CD4-positive, alpha-beta T cell (primary cell): ENCODE measurements around the gene CAGE1. TPM values are rescaled to one million over a fixed set of nuclear protein-coding genes. Genes with fewer than 3 reads are reported as not detected.
"Not testable (repeated sequence)": the region's sequence is repeated elsewhere in the genome, so short reads cannot be mapped to it uniquely, and the experiment has no call there.

ENCODE experiments used
- ATAC-seq: fragments of 200-7000 bp; cut with Tn5 transposase; one replicate; pipeline ENCODE4 v1.10.0; 2022; ENCODE audit warnings: mild to moderate bottlenecking; ENCODE audit not compliant: poor library complexity
- CTCF ChIA-PET: fragments of 350-600 bp; sonication (Branson Sonifier 250); formaldehyde crosslinking; loops from one replicate; lab custom pipeline; 2021; ENCODE audit warnings: antibody characterized with exemption, inconsistent platforms; lab: Charles Lee
- POLR2A ChIA-PET: fragments of 350-600 bp; sonication (Branson Sonifier 250); formaldehyde crosslinking; loops from one replicate; lab custom pipeline; 2021; ENCODE audit warnings: antibody characterized with exemption, inconsistent platforms; lab: Charles Lee
- DNase-seq, 14 experiments: peaks; one replicate each; pipeline ENCODE4 v3.0.0-alpha.2; 2013 to 2020; ENCODE audit warnings: mixed read lengths in 2 of 14
- H3K27ac ChIP-seq, 2 donors: one replicate each; pipeline versions ENCODE4 v1.5.1 to v1.7.0; 2013; ENCODE audit warnings: low read length in 2 of 2, low read depth in 1 of 2, mild to moderate bottlenecking in 1 of 2
- H3K27me3 ChIP-seq, 2 experiments: 1 replicate in 1 of 2; 2 replicates in 1 of 2; pipeline versions ENCODE4 v1.6.1 to v1.7.0; 2013; ENCODE audit warnings: low read length in 2 of 2, control low read depth in 1 of 2, mild to moderate bottlenecking in 1 of 2, moderate library complexity in 1 of 2; ENCODE audit not compliant: insufficient read depth in 2 of 2, control insufficient read depth in 1 of 2
- H3K36me3 ChIP-seq: one replicate; pipeline ENCODE4 v1.6.1; 2013; ENCODE audit warnings: low read length, control low read depth; ENCODE audit not compliant: insufficient read depth
- H3K4me1 ChIP-seq: one replicate; pipeline ENCODE4 v1.6.1; 2013; ENCODE audit warnings: low read length, control low read depth; ENCODE audit not compliant: insufficient read depth
- H3K4me3 ChIP-seq: one replicate; pipeline ENCODE4 v1.5.1; 2013; ENCODE audit warnings: mild to moderate bottlenecking, low read length, moderate library complexity
- H3K9me3 ChIP-seq, 2 experiments: 1 replicate in 1 of 2; 2 replicates in 1 of 2; pipeline versions ENCODE4 v1.6.1 to v1.7.0; 2013; ENCODE audit warnings: low read length in 2 of 2, mild to moderate bottlenecking in 2 of 2, control low read depth in 1 of 2, moderate library complexity in 1 of 2; ENCODE audit not compliant: control insufficient read depth in 1 of 2, insufficient read depth in 1 of 2
- H3K27ac Mint-ChIP-seq: one replicate; pipeline ENCODE4 v1.8.0; 2020; ENCODE audit warnings: mixed read lengths
- H3K27me3 Mint-ChIP-seq: one replicate; pipeline ENCODE4 v1.8.0; 2021; ENCODE audit warnings: mixed read lengths
- H3K36me3 Mint-ChIP-seq: one replicate; pipeline ENCODE4 v1.8.0; 2021; ENCODE audit warnings: low read depth, mixed read lengths
- H3K4me1 Mint-ChIP-seq: one replicate; pipeline ENCODE4 v1.8.0; 2021; ENCODE audit warnings: low read depth, mixed read lengths
- H3K4me3 Mint-ChIP-seq: one replicate; pipeline ENCODE4 v1.8.0; 2020; ENCODE audit warnings: mild to moderate bottlenecking, mixed read lengths
- H3K9me3 Mint-ChIP-seq: one replicate; pipeline ENCODE4 v1.8.0; 2020; ENCODE audit warnings: mixed read lengths
- intact Hi-C, 2 experiments: fragments of 100-400 bp; cut with DNase I in 1 of 2; cut with micrococcal nuclease in 1 of 2; formaldehyde crosslinking; loops; one replicate each; pipeline versions ENCODE4 v1.15.1 to v1.9.0; 2023 to 2025; cut with DNase I, micrococcal nuclease
- total RNA-seq, 174 experiments: library from RNA in 2 of 174; stranded (reverse) in 2 of 174; gene quantifications; one replicate each; pipeline ENCODE4 v1.2.3 and lab custom pipeline; 2021 to 2026
- TF ChIP-seq, protein P1 (sequence below): fragments of 200-600 bp; IDR thresholded peaks from one replicate; pipeline ENCODE4 v1.8.0; 2022; ENCODE audit warnings: antibody characterized with exemption, mild to moderate bottlenecking

Gene CAGE1
- total RNA-seq, 2 experiments from 2014 or later, result 0.38 to 0.39 TPM

DNA sequence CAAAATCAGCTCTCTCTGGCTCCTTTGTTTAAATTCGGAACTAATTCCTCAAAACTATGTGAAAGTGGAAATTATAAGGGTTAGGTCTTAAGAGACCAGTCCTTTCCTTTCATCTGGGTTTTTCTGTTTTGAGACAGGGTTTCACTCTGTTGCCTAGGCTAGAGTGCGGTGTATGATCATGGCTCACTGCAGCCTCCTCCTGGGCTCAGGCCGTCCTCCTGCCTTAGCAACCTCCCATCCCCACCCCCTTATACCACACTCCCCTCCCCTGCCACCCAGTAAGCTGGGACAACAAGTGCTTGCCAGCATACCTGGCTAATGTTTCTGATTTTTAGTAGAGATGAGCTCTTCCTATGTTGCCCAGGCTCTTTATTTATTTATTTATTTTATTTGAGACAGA, 63.8 kb downstream of the CAGE1 start:
- H3K36me3 Mint-ChIP-seq, result no peaks in the 10 kb centered on the region
- no peaks in the 10 kb centered on the region for H3K9me3 ChIP-seq
- no peaks in the 10 kb centered on the region for H3K36me3 ChIP-seq
- H3K4me1 ChIP-seq, result no peaks in the 10 kb centered on the region
- DNase-seq (no peak), ATAC-seq (no peak)
- H3K27me3 Mint-ChIP-seq, result peaks cover 28% of the 10 kb centered on the region
- H3K4me3 ChIP-seq, result no peak overlapping the region
- TF ChIP-seq, protein P1, sequence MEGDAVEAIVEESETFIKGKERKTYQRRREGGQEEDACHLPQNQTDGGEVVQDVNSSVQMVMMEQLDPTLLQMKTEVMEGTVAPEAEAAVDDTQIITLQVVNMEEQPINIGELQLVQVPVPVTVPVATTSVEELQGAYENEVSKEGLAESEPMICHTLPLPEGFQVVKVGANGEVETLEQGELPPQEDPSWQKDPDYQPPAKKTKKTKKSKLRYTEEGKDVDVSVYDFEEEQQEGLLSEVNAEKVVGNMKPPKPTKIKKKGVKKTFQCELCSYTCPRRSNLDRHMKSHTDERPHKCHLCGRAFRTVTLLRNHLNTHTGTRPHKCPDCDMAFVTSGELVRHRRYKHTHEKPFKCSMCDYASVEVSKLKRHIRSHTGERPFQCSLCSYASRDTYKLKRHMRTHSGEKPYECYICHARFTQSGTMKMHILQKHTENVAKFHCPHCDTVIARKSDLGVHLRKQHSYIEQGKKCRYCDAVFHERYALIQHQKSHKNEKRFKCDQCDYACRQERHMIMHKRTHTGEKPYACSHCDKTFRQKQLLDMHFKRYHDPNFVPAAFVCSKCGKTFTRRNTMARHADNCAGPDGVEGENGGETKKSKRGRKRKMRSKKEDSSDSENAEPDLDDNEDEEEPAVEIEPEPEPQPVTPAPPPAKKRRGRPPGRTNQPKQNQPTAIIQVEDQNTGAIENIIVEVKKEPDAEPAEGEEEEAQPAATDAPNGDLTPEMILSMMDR, result no peak
- no peak overlapping the region for H3K27ac ChIP-seq
- H3K9me3 Mint-ChIP-seq, result no peaks in the 10 kb centered on the region
- ChIA-PET POLR2A (no interaction called here), CTCF (no interaction called here)
- H3K4me3 Mint-ChIP-seq, result no peak overlapping the region
- no peaks in the 10 kb centered on the region for H3K27me3 ChIP-seq
- intact Hi-C loops, result no loop called here
- no peak overlapping the region for H3K27ac Mint-ChIP-seq
- no peaks in the 10 kb centered on the region for H3K4me1 Mint-ChIP-seq

DNA sequence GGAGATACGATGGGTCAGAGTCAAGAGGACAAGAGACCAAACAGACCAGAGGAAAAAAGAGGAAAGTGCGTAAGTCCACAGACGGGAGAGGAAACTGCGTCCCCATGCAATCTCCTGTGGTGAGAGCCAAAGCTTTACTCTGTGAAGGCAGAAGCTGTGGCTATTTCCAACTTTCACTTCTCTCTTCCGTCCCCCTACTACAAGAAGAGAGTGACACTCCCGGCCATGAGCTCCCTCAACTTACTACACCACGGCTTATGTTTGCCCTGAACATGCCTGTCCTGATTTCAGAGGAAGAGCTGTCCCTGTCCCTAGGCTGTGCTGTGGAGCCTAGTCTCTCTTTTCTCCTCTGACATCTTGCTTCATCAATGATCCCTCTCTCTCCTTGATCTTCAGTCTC, 65.0 kb downstream of the CAGE1 start:
- Mint-ChIP-seq H3K36me3 (no peaks in the 10 kb centered on the region), H3K4me3 (no peak overlapping the region), H3K9me3 (no peaks in the 10 kb centered on the region), H3K27ac (no peak overlapping the region), H3K4me1 (no peaks in the 10 kb centered on the region), H3K27me3 (peaks cover 27% of the 10 kb centered on the region)
- CTCF ChIA-PET, result no interaction called here
- intact Hi-C loops, result no loop called here
- POLR2A ChIA-PET, result interaction anchor here (1.2 kb wide), 1 partner anchor 11 kb away, joined by 4 read pairs; no protein-coding TSS in a partner anchor
- H3K27me3 ChIP-seq, result no peaks in the 10 kb centered on the region
- H3K9me3 ChIP-seq, result no peaks in the 10 kb centered on the region
- no peaks in the 10 kb centered on the region for H3K36me3 ChIP-seq
- TF ChIP-seq, protein P1, result no peak
- no peaks in the 10 kb centered on the region for H3K4me1 ChIP-seq
- ATAC-seq, result peak; percentile 34
- H3K4me3 ChIP-seq, result no peak overlapping the region
- no peak overlapping the region for H3K27ac ChIP-seq
- DNase-seq, result peak in 3 of 14 experiments; percentile 15 to 48 (median 48)

DNA sequence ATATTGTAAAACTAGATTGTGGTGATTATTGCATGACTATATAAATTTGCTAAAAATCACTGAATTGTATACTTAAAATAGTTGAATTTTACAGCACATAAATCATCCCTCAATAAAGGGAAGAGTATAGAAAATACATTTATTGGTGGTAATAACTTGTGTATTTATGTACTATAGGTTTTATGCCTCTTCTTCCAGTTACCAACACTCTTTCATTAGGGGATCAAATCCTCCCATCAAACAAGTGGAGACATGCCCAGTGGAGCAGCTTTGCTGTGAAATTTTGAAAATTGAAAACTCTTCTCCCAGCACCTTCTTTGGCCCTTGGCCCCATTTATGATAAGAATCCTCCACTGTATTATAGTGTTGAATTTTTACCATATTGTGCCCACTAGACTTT, 66.5 kb downstream of the CAGE1 start:
- Histone ChIP-seq H3K27me3 (no peaks in the 10 kb centered on the region), H3K9me3 (no peaks in the 10 kb centered on the region), H3K4me1 (no peaks in the 10 kb centered on the region), H3K27ac (no peak overlapping the region), H3K4me3 (no peak overlapping the region), H3K36me3 (no peaks in the 10 kb centered on the region)
- H3K36me3 Mint-ChIP-seq, result no peaks in the 10 kb centered on the region
- TF ChIP-seq, protein P1, result no peak
- DNase-seq (no peak), ATAC-seq (no peak)
- H3K27ac Mint-ChIP-seq, result no peak overlapping the region
- H3K9me3 Mint-ChIP-seq, result no peaks in the 10 kb centered on the region
- H3K27me3 Mint-ChIP-seq, result peaks cover 17% of the 10 kb centered on the region
- H3K4me3 Mint-ChIP-seq, result no peak overlapping the region
- no peaks in the 10 kb centered on the region for H3K4me1 Mint-ChIP-seq
- intact Hi-C loops, result no loop called here
- CTCF ChIA-PET, result no interaction called here
- POLR2A ChIA-PET, result no interaction called here

DNA sequence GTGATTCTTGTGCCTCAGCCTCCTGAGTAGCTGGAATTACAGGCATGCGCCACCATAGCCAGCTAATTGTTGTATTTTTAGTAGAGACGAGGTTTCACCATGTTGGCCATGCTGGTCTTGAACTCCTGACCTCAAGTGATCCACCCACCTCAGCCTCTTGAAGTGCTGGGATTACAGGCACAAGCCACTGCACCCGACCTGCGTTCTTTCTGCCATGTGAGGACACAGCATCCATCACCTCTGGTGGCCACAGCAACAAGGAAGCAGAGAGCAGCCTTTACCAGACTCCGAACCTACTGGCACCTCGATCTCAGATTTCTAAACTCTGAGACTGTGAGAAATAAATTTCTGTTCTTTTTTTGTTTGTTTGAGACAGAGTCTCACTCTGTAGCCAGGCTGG, 67.7 kb downstream of the CAGE1 start:
- POLR2A ChIA-PET, H3K9me3 ChIP-seq, ATAC-seq, H3K36me3 ChIP-seq, H3K36me3 Mint-ChIP-seq, H3K27ac ChIP-seq, H3K4me1 ChIP-seq, intact Hi-C loops, H3K4me3 Mint-ChIP-seq, CTCF ChIA-PET, DNase-seq, H3K27me3 ChIP-seq, H3K27ac Mint-ChIP-seq, H3K9me3 Mint-ChIP-seq, H3K4me1 Mint-ChIP-seq, H3K4me3 ChIP-seq: not testable (repeated sequence)
- H3K27me3 Mint-ChIP-seq, result peaks cover 14% of the 10 kb centered on the region

DNA sequence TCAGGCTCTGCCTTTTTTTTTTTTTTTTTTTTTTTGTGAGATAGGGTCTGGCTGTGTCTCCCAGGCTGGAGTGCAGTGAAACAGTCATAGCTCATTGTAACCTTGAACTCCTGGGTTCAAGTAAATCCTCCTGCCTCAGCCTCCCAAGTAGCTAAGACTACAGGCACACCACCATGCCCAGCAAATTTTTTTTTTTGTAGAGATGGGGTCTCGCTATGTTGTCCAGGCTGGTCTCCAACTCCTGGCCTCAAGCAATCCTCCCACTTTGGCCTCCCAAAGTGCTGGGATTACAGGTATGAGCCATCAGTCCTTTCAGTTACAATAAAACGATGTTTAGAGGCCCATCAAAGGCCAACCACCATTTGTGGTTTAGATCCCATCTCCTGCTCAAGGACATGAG, 70.1 kb downstream of the CAGE1 start:
- H3K9me3 Mint-ChIP-seq, result not testable (repeated sequence)

More for the DNA sequence above, 70.1 kb downstream of the CAGE1 start:
- H3K36me3 ChIP-seq, POLR2A ChIA-PET, H3K27me3 ChIP-seq, H3K4me1 Mint-ChIP-seq, H3K4me3 ChIP-seq, H3K36me3 Mint-ChIP-seq, H3K27me3 Mint-ChIP-seq, H3K4me3 Mint-ChIP-seq, H3K27ac Mint-ChIP-seq, ATAC-seq, DNase-seq, H3K4me1 ChIP-seq, H3K9me3 ChIP-seq, H3K27ac ChIP-seq, CTCF ChIA-PET: not testable (repeated sequence)
- intact Hi-C loops, result loop anchor here in 1 of 2 experiments (10.0 kb wide), 2 partner anchors 205 to 785 kb away; partner anchors contain the start of gene EEF1E1
